G401 (cell line): ENCODE data around the gene CUL4A. TPM values are rescaled to one million over a fixed set of nuclear protein-coding genes. Genes with fewer than 3 reads are reported as not detected.
"Not testable (repeated sequence)": the region's sequence is repeated elsewhere in the genome, so short reads cannot be mapped to it uniquely, and the experiment has no call there.

ENCODE experiments used
- DNase-seq: peaks from one replicate; pipeline ENCODE4 v3.0.0-alpha.2; 2015; ENCODE audit warnings: low spot score
- in situ Hi-C: cut with HindIII; loops from 2 replicates; pipeline ENCODE4 v1.10.0; 2016; ENCODE audit warnings: low sequenced_read_pairs, mixed read lengths
- total RNA-seq: library from RNA; depleted of rRNA; stranded (reverse); fragments of >200 nt; shearing (Covaris generic); gene quantifications from 2 replicates; pipeline ENCODE4 v1.2.3, GENCODE V29; 2014; rRNA removed

Gene CUL4A
- total RNA-seq = 154 and 194 TPM in 2 replicates

- DNase-seq = peak; percentile 70
- in situ Hi-C loops = no loop called here
These were observed at the start of gene CUL4A for GRCh38 chr13:113209336-113209758. CUL4A (plus strand) TSS chr13:113209613; CDS start chr13:113209628, 15 bp downstream.

DNA sequence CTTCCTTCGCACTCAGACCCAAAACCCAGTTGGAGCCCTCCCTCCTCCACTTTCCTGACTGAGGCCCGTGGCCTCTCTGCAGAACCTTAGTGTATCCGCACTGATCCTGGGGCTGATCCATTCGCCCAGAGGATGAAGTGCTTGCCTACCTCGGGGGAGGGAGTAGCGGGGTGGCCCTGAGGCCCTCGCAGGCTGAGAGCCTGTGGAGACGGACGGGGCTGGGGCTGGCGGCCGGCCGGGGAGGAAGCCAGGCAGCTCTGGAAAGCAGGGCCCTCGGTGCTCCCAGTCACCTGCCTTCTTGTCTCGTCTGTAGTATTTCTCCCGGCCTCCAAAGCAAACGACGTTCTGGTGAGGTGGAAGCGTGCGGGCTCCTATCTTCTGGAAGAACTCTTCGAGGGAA lies 49.7 kb upstream of the CUL4A start:
- no peak for DNase-seq
- in situ Hi-C loops = no loop called here

DNA sequence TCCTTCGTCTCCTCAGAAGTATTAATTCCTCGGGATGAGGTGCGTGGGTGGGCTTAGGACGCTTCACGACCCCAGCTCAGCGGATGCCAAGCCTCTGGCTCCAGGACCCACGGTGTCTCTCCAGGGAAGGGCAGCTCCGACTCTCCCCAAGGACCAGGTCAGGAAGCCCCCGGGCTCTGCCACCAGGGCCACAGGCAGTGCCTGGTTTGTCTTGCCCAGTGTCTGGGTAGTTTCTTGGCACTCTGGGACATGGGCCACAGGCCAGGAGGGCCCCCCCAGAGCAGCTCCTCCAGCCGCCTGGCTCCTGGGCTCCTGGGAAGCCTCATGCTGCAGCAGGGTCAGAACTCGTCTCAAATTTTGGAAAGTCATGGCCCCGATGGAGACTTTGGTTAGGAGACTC lies 48.4 kb upstream of the CUL4A start:
- in situ Hi-C loops = no loop called here
- no peak for DNase-seq

DNA sequence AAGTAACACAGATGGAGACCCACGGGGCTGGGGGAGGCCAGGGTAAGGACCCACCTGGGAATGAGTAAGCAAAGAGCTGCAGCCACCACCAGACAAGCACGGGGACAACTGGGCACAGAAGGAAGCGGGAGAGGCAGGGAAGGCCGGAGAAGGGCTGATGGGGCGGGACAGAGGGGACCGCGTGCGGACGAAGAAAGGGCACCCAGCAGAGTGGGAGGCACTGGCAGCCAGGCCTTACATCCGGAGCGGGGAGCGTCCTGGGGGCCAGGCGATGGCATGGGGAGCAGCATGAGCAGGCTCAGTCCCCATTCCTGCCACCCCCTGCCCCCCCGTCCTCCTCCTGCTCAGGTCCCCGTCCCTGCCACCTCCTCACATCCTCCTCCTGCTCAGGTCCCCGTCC lies 48.0 kb upstream of the CUL4A start:
- no peak for DNase-seq
- in situ Hi-C loops = no loop called here

- in situ Hi-C loops, DNase-seq: not testable (repeated sequence)
These were observed 47.4 kb upstream of the CUL4A start for GRCh38 chr13:113161975-113162374.

DNA sequence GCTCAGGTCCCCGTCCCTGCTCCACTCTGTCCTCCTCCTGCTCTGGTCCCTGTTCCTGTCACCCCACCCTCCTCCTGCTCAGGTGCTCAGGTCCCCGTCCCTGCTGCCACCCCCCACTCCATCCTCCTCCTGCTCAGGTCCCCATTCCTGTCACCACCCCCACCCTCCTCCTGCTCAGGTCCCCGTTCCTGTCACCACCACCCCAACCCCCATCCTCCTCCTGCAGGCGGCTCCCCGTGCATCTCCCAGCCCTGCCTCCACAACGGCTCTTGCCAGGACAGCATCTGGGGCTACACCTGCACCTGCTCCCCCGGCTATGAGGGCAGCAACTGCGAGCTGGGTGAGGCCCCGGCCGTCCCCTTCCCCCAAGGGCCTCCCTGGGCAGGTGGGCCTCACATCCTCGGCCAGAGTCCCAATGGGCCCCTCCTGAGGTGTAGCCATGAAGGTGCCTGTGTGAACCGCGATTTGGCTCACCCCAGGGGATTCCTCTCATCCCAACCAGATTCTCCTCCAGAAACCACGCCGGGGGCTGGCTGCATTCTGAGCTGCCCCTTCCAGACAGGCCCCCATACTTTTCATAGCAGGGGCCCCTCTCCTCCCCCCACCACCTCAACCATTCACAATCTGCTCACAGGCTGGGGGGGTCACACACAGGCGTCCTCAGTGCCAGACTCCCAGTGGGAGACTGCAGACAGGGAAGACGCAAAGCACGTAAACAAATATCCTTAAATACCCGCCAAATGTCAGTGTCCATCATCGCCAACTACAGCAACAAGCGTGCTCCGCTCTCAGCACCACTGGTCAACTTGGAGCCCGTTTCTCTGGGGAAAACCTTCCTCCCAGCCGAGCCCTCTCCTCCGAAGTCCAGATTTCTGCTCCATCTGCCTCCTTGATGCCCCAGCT lies 46.4 kb upstream of the CUL4A start:
- DNase-seq = peak; percentile 32
- in situ Hi-C loops = no loop called here

GRCh38 chr13:113164492-113164891 lies 44.9 kb upstream of the CUL4A start:
- DNase-seq = no peak
- in situ Hi-C loops = no loop called here

- no peak for DNase-seq
- in situ Hi-C loops = no loop called here
These were observed 43.1 kb upstream of the CUL4A start for GRCh38 chr13:113166266-113166665.

GRCh38 chr13:113166681-113167080 lies 42.7 kb upstream of the CUL4A start:
- in situ Hi-C loops = no loop called here
- DNase-seq = no peak

- in situ Hi-C loops = no loop called here
- no peak for DNase-seq
These were observed 42.3 kb upstream of the CUL4A start for GRCh38 chr13:113167155-113167554.

GRCh38 chr13:113167575-113167974 lies 41.8 kb upstream of the CUL4A start:
- in situ Hi-C loops = no loop called here
- DNase-seq = no peak

DNA sequence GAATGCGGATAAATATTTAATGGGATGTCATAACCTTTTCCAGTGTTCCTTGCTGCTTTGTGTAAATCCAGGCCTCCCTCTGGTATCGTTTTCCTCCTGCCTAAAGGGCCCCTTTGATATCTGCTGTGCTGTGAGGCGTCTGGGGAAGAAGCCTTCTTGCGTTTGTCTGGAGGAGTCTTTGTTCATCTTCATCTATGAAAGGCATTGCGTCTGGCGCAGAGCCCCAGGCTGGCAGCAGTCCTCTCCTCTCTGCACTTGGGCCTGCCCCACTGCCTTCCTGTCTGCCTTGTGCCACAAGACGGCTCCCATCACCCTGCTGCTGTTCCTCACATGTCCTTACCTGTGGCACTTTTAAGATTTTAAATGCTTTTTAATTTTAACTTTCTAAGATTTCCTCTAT lies 41.2 kb upstream of the CUL4A start:
- in situ Hi-C loops = no loop called here

DNA sequence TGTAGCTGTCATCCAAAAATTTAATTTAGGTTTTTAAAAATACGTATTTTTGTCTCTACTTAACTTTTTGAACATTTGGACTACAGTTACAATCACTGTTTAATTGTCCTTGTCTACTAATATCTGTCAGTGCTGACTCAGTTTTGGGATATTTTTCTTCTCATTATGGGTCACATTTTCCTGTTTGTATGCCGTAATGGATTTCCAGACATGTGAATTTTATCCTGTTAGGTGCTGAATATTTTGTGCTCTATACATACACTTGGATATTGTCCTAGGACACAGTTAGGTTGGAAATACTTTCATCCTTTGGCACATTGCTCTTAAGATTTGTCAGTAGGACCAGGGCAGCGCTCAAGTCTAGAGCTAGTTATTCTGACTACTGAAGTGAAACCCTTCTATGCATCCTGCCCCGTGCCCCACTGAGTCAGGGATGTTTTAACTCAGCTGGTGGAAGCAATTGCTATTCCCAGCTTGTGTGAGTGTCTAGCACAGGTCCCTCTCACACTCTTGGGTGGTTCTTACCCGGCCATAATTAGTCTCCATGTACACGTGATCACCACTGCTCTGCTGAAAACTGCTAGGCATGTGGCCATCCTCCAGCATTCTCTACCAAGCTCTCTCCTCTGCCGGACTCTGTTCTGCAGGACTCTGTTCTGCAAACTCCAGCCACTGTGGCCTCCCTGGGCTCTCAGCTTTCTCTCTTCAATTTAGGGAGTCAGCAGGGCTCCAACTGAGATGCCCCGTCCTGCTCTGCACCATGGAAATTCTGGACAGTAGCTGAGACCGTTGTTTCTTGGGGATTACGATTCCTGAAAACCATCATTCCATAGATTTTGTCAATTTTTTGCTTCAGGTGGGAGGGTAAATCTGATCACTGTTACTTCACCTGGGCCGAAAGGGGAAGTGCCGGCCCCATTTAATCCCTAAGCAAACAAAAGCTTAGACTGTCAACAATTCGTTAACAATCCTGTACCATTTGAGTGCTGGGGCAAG lies 39.8 kb upstream of the CUL4A start:
- DNase-seq = no peak
- in situ Hi-C loops = no loop called here

More for the DNA sequence above, 41.2 kb upstream of the CUL4A start:
- no peak for DNase-seq

DNA sequence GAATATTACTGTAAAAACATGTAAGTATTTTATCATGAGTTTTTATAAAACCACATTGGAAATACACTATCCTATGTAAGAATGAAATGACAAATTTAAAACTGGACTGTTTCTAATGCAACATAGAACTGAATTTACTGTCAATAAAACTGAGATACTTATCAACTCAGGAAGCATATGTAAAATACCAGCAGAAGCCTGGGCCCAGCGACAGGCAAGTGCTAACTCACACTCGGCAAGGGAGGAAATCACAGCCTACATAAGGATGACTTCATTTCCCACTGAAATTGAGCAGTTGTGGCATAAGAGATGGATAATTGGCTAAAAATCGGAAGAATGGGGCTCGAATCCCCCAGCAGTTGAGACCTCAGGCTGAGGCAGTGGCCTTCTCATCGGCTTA lies 38.9 kb upstream of the CUL4A start:
- in situ Hi-C loops = no loop called here

GRCh38 chr13:113171250-113172125 lies 37.9 kb upstream of the CUL4A start:
- no peak for DNase-seq
- in situ Hi-C loops = no loop called here

More for the DNA sequence above, 38.9 kb upstream of the CUL4A start:
- no peak for DNase-seq

GRCh38 chr13:113172419-113172926 lies 36.9 kb upstream of the CUL4A start:
- in situ Hi-C loops = no loop called here
- DNase-seq = no peak

- in situ Hi-C loops = no loop called here
- no peak for DNase-seq
These were observed 33.1 kb upstream of the CUL4A start for GRCh38 chr13:113176280-113176679.

DNA sequence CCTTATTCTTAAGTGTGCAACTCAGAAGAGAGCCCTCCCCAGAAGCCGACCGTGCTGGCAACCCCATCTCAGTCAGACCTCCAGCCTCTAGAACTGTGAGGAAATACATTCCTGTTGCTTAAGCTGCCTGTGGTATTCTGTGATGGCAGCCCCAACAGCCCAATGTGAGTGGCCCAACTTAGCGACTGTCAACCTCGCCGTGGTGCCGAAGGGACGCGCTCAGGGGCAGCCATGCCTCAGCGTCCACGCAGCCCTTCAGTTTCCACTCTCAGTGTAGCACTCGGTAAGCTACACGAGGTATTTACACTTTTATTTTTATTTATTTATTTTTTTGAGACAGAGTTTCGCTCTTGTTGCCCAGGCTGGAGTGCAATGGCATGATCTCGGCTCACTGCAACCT lies 32.6 kb upstream of the CUL4A start:
- in situ Hi-C loops = no loop called here
- DNase-seq = no peak
